Activated CD8-positive, alpha-beta memory T cell treated with anti-CD3 and anti-CD28 coated beads, Interleukin-2, amount 50 U/mL, for 1 hour (primary cell): Measurements from ENCODE around the gene TULP4.
"Not testable (repeated sequence)": the region's sequence is repeated elsewhere in the genome, so short reads cannot be mapped to it uniquely, and the experiment has no call there.

ENCODE experiments used
- DNase-seq: peaks from one replicate; pipeline ENCODE4 v3.0.0-alpha.2; 2020; ENCODE audit errors: extremely low read depth

The TULP4 gene

DNA sequence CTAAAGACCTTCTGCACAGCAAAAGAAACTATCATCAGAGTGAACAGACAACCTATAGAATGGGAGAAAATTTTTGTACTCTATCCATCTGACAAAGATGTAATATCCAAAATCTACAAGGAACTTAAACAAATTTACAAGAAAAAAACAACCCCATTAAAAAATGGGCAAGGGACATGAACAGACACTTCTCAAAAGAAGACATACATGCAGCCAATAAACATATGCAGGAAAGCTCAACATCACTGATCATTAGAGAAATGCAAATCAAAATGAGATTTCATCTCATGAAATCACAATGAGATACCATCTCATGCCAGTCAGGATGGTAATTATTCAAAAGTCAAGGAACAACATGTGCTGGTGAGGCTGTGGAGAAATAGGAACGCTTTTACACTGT is 215.6 kb downstream of the TULP4 start:
- DNase-seq, result not testable (repeated sequence)

DNA sequence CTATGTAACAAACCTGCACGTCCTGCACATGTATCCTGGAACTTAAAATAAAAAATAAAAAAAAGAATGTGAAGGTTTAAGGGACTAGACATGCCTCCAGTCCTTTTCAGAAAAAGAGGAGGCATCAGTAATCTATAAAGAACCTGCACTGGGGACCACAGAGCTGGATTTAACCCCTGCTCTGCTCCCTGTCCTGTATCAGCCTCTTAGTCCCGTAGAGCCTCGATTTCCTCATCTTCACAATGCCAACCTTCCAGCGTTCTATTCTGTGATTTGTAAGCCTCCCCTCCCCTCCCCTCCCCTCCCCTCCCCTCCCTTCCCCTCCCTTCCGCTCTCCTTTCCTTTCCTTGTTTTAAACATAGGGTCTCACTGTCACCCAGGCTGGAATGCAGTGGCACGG is 216.6 kb downstream of the TULP4 start:
- DNase-seq, result no peak

DNA sequence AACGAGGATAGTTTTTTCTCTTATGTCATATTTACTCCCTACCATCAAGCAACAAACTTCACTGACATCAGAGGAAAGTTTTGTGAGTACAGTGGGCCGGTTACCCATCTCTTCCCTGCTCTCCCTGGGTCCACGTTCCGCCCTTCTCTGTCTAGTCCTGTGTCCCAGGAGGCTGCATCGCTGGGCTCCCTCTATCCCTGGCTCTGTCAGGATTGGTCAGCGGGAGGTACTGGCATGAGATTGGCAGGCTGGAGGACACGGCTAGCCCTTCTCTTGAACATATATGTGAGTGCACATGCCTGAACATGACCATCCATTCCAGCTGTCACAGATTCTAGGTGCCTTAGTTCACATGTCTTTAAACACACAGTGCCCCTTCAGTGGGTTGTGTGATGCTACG is 217.4 kb downstream of the TULP4 start:
- DNase-seq, result no peak

DNA sequence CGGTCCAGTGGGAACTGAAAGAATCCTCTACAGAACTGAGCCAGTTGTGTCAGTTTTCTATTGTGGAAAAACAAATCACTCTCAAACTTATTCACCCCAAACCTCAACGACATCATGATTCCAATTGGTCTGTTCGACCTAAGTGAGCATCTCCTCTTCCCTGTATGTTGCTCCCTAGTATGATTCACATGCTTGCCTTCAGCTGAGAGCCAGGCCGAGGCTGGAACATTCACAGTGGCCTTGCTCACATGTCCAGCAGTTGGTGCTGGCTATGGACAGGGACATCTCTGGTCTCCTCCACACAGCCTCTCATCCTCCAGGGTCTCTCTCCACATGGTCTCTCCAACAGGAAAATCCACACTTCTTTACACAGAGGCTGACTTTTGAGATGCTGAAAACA is 219.3 kb downstream of the TULP4 start:
- no peak for DNase-seq

DNA sequence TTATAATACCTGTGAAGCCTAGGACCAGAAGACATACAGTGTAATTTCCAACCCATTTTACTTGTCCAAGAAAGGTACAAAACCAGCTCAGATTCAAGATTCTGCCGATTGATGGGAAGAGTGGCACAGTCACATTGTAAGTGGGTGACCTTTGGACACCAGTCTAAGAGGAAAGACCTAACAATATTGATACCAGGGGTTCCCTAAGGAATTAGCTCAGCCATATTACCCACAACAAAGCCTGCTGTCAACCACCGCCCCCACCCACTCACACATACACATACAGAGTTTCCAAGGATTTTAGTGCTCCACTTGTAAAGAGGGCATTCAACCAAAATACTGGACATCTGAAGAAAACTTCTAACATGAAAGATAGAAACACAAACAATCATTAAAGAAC is 219.7 kb downstream of the TULP4 start:
- no peak for DNase-seq

DNA sequence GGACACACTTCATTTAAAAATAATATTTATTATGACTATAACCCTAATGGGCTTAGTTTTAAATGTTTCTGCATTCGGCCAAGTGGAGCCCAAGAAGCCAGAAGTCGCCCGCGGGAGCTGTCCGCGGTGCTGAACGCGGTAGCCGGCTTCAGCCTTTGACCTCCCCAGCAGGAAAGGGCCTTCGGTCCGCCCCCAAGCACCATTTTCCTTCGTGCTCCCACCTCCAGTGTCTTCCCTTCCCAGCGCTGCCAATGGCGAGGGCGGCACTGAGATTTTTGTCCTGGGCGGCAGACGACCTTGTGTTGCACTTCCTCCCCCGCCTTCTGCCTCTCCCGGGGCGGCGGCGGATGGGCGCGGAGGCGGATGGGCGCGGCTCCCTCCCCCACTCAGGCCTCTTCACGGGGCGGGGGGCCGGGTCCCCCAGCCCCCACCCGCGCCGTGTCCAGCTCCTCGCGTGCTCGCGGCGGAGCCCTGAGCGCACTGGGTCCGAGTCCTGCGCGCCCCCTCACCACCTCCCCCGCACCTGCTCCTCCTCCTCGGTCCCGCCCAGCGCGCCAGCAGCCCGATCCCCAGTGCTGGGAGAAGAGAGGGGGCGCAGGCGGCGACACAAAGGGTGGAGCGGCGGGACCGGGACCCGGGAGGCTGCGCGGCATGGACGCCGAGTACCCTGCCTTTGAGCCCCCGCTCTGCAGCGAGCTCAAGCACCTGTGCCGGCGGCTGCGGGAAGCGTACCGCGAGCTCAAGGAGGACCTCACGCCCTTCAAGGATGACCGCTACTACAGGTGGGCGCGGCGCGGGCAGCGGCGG is 224.0 kb downstream of the TULP4 start:
- no peak for DNase-seq

DNA sequence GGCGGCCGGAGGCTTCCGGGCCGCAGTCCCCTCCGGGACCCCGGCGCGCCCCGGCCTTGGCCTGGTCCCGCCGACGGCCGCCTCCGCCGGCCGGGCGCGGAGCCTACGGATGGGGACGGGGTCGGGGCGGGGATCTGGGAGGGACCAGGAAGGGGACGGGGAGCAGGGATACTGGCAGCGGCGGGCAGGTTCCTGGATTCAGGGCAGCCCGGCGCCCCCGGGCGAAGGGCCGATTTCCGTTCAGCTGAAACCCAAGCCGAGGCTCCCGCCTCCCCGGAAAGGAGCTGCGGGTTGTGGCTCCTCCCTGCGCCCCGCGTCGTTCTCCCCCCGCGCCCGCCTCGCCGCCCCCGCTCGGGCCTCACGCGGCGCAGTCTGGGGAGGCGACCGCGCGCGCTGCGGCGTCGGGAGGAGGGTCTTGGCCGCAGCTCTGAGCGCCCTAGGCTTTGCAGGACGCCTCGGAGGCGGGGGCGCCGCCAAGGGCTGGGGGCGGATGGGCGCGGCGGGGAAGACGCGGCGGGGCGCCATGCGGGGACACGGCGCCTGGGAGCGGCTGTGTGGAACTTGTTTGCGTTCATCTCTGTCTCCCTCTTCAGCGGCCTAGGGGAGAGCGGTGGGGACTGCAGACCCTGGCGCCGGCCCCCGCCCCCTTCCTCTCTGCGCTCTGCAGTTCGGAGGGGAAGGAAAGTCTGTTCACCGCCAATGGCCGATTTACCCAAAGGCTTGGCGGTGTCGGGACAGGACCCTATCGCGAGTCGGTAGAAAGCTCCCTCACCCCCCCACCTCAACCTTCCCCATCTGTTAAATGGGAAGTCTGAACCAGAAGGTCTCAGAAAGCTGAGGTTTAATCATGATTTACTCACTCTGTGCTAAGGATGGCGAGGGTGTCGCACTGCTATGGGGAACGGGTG is 224.9 kb downstream of the TULP4 start:
- DNase-seq, result no peak

DNA sequence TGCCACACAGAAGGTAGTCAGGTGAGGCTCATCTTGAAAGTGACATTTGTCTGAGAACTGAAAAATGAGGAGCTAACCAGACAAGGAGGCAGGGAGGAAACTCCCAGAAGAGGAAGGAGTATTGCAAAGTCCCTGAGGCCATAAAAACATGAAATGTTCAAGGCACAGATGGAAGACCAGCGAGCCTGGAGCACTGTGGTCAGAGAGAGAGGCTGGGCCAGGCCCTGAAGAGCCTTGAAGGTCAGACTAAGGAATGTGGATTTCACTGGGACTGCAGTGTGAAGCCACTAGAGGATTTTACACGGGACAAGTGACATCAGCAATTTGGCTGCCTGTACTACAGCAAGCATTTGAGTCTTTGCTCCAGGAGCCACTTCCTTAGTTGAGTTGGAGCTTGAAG is 226.5 kb downstream of the TULP4 start:
- DNase-seq, result no peak

DNA sequence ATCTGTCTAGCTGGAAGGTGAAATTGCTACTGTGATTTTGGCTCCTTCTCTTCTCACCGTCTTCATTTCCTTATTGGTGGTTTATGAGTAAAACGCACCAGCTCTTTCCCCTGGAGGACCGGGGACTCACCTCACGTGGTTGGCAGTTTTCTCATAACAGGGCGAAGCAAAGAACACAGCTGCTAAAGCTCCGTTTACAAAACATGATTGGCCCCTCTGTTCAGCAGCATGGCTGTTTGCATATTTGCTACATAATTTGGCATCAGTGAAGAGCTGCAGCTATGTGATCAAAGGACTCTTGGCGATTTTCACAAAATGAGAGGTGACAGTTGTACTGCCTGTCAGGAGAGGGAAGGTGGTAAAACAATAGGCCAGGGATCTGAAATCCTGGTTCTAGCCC is 227.1 kb downstream of the TULP4 start:
- DNase-seq, result no peak

DNA sequence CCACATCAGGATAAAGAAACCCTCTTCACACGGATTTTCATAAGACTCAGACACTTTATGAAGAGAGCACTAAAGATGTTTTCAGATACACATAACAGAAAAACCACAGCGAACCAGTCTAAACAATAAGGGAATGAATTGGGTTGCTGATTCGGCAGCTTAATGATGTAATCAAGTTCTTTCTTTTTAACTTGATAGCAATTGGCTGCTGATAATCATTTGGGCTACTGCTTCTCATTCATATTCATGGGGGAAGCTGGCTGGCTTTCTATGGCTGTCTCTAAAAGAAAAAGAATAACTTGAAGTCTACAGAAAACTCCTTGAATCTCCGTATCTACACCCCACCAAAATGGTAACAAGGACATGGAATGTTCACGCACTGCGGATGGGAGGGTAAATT is 227.6 kb downstream of the TULP4 start:
- no peak for DNase-seq

DNA sequence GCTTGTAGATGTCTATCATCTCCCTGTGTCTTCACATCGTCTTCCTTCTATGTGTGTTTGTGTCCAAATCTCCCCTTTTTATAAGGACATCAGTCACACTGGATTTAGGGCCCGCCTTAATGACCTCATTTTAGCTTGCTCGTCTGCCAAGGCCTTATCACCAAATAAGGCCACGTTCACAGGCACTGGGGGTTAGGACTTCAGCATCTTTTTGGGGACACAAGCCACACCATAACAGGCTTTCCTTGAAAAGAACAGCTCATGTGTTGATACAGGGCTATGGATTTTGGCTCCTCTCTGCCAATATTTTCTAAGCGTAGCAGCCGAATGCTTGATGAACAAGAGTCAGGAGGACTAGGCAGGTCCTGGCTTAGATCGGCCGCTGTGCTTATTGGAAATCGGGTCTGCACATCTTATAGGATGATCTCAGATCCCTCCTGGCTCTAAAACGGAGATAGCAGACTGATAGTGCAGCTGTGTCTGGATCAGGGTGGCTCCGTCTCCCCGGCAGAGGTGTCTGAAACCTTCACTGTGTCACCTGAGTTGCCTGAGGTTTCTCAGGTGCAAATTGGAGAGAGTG is 231.4 kb downstream of the TULP4 start:
- DNase-seq, result no peak

DNA sequence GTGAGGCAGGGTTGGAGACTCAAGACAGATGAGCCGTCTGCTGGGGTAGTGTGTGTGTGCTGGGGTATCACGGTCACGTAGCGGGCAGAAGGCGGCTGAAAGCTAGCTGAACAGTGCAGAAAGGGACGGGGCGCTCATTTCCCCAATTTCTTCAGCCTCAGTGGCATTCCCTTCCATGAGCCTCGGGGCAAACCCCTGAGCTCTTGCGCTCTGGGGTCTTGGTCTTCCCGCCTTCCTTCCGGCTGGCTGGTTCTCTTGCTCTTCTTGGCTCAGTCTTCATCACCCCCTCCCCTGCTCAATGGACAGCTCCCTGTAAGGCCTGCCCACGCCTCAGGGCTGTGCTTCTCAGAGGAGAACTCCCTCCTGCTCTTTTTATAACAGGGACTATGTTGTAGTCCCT is 232.2 kb downstream of the TULP4 start:
- DNase-seq, result no peak

DNA sequence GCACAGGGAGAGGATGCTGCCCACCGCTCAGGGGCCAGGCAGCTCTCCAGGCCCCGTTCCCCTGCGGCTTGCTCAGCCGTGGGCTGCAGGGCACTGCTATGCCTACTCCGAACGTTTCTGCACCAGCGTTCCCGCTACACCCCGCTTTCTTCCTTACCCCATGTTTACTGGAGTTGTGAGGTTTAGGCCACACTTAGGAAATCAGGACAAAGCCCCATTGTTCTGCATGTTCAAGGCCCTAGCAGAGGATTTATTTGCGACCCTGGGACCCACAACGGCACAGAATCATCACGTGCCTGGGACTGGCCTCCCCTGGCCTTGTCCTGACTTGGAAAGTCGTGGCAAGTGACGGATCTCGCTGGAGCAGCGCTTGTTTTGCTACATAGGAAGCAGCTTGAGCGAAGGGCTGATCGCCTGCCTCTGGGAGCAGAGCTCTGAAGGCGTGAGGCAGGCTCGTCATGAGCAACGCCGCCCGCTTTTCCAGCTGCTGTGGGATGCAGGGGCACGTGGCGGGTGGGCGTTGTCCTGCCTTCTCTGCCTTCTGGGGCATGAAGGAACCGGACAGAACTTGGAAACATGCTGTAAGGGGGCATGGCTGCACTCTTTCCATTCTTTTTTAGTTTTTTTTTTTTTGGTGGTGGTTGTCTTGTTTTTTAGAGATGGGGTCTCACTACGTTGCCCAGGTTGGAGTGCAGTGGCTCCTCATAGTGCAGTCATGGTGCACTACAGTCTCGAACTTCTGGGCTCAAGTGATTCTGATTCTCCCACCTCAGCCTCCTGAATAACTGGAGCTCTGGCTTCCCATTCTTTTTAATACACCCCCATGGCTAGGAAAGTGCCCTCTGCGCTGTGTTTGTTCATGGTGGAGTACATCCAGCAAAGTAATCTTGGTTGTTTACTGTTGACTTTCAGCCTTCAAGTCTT is 233.0 kb downstream of the TULP4 start:
- no peak for DNase-seq

DNA sequence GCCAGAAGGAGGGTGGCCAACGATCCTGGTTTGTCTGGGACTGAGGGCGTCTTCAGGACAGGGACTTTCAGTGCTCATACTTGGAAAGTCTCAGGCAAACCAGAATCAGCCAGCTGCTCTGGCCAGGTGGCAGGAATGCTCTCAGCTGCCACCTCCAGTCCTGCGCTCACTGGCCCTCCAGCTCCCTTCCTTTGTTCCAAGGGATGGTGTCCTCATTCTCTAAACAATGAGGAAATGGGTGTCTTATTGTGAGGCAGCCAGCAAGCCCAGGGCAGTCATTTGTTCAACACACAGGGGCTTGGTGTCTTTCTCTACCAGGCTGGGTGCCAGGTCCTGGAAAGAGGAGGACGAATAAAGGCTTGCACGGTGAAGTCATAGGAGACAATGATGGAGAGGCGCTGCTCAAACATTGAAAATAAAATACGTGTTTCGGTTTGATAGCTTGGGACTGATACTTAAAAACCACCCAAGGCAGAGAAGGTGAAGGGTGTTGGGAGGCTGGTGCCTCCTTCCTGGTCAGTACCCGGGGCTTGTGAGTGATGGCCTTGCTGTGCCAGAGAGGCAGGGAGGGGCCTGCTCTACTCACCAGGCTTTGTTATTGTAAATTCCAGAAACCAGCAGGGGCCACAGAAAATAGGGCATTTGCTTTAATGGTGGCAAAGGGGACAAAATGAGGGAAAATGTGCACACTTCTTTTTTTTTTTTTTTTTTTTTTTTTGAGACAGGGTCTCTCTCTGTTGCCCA is 236.3 kb downstream of the TULP4 start:
- no peak for DNase-seq

DNA sequence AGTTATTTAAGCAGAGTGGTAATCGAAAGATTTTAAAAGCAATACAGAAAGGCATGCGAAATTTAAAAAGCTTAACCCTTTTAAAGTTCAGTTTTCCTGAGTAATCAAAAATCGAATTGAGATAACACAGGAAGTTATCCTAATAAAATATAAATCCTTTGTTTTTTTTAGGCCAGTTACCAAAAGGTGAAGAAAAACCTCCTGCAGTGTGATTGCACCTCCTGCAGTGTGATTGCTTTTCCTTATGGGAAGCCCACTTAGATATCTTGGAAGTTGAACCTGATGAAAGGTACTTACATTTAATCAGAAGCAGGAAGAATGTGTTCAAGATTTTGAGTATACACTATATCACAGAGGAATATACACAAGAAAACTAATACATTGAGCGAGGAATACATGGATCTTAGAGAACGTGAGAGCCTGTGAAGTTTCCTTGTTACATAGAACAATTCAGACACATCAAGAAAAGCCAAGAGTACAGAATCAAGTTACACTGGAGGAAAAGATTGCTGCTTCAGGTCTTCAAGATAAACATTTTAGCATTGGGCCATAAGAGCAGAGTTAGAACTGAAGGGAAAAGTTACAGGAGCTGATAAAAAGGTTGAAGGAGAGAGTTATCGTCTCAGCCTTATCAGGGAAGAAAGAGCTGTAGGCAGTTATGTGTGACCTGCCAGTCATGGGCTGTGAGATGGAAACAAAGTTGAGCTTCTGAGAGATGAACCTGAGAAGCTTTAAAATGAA is 240.0 kb downstream of the TULP4 start:
- no peak for DNase-seq

DNA sequence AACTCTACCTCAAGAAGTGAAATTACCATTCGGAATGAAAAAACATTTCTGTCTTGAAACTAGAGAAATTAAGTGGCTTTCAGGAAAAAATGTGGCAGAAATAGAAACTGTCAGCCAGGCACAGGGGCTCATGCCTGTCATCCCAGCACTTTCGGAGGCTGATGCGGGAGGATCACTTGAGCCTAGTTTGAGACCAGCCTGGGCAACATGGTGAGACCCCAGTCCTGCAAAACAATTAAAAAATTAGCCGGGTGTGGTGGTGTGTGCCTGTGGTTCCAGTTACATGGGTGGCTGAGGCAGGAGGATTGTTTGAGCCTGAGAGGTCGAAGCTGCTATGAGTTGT is 240.5 kb downstream of the TULP4 start:
- DNase-seq, result no peak

DNA sequence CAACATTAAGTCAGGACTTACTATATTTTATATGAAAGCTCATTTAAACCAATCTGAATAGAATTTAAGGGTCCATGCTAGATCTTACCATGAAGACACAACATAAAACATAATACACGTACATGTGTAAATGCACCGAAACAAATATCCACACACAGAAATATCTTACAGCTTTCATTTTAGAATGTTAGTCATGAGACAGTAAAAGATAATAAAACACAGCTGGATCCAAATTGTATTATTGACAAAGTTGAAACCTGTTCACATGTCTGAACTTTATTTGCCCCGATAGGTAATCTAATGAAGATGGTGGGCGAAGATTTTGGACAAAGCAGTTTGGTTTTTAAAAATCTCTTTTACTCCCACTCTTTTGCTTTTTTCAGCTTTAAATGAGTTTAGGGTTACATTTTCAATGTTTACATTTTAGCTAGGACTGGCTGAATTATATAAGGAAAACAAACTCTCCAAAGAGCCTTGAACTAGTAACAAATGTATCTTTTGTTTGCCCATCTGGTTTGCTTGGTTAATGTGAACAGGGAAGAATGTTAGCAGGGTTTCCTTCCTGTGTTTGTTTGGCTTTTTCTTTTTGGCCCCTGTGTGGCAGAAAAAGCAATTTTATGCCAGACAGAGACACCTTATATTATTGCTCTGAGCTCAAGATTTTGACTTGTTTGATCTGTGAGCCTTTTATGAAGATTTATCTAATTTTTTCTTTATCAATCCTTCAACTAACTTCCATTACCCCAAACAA is 242.5 kb downstream of the TULP4 start:
- no peak for DNase-seq

DNA sequence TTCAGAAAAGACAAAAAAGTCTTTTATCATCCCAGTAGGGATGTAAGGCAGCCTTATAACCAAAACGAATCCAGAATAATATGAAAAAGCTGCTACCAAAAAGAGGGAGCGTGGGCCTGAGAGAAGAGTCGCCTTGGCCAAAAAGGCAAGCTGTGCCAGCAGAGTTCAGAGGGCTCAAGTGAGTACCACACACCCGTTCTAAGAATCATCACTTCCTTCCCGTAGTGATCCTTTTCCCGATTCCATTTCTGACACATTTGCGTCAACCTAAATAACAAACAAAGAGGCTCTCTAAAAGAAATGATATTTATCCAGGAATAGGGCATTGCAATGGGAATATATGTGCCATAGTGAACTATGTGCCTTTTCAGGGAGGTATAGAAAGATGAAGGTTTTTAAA is 243.8 kb downstream of the TULP4 start:
- DNase-seq, result no peak

DNA sequence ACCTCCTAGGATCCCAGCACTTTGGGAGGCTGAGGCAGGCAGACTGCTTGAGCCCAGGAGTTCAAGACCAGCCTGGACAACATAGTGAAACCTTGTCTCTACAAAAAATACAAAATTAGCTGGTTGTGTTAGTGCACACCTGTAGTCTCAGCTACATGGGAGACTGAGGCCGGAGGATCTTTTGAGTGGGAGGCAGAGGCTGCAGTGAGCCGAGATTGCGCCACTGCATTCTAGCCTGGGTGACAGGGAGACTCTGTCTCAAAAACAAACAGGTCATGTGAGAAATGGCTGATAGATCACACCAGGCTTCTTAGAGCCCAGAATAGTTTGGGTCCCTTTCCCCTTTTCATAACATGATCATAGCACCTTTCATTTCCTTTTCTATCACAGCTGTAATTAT is 244.8 kb downstream of the TULP4 start:
- not testable (repeated sequence) for DNase-seq

DNA sequence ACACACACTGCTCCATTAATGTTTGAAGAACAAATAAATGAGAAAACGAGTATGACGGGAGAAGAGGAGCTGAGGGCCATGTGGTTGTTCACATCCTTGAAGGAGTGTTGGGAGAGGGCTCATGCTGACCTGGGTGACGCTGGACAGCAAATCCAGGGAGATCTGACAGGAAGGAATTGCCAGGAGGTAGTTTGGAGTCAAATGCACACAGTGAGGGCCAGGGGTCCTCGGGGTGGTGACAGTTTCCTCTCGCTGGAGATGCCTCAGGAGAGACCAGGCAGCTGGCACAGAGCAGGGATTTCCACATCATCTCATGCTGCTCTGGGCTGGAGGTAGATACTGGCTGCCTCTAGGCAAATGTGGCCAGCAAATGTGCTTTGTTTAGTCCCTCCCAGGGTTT is 245.7 kb downstream of the TULP4 start:
- DNase-seq, result no peak
